ENCODE results near the gene UBE2M. TPM values are rescaled to one million over a fixed set of nuclear protein-coding genes. Genes with fewer than 3 reads are reported as not detected.
"Not testable (repeated sequence)": the region's sequence is repeated elsewhere in the genome, so short reads cannot be mapped to it uniquely, and the experiment has no call there.

Gene UBE2M
- total and polyA plus RNA-seq, 5 experiments from 2014 or later, result 10.4 to 51.2 (median 20.5) TPM

DNA sequence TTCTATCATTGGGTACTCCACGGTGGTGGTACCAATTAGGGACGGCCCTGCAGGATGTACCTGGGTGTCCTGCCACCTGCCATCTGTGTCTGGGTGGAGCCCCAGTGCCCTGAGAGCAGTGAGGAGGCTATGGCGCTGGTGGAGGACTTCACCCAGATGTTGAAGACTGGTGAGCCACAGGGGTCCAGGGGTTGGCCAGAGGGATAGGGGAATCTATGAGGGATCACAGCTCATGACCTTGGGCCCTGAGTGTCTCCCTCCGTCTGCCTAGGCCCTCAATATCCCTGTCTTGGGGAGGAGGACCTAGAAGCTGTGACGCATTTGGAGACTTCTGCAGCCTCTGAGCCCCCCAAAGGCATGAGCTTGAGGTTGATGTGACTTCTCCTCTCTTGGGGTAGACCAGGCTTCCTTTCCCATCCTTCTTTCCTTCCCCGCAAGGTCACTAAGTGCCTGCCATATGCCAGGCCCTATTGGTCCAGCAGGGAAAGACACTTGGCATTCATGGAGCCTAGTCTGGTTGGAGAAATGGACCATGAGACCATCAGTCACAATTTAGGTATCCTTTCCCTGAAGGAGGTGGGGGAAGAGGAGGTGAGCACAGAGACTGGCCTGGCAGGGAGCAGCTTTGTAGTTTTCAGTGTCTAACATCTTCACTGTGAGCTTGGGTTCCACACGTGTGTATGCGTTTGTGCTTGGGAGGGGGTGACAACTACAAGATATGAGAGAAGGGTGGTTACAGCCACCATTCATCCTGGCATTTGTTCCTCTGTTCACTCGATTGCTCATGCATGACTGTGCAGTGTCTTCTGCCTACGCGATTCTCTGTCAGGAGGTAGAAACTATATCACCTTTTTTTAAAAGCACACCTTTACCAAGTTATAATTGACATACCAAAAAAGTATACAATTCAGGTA, 19.9 kb upstream of the UBE2M start:
- ATAC-seq, result no peak
- H3K27me3 Mint-ChIP-seq, result peaks cover 0 to 2% (median 0%) of the 10 kb centered on the region in 5 donors
- peak overlapping the region in 2 of 10 donors; percentile 11 to 48 for H3K4me3 Mint-ChIP-seq
- POLR2A ChIA-PET, result interaction anchor here (1.3 to 5.6 kb wide), 3 partner anchors 23 to 59 kb away, joined by 3 to 73 read pairs (median 7); partner anchors contain the start of genes CHMP2A, TRIM28 and ZBTB45
- H3K4me1 Mint-ChIP-seq, result peaks cover 24 to 54% (median 42%) of the 10 kb centered on the region in 4 donors
- peak overlapping the region in 7 of 10 donors; percentile 6 to 100 (median 69) for H3K27ac Mint-ChIP-seq
- peak in 2 of 10 donors; percentile 15 to 42 for DNase-seq
- H3K36me3 Mint-ChIP-seq, result peaks cover 5 to 14% (median 6%) of the 10 kb centered on the region in 3 donors
- H3K9me3 Mint-ChIP-seq, result no peaks in the 10 kb centered on the region

DNA sequence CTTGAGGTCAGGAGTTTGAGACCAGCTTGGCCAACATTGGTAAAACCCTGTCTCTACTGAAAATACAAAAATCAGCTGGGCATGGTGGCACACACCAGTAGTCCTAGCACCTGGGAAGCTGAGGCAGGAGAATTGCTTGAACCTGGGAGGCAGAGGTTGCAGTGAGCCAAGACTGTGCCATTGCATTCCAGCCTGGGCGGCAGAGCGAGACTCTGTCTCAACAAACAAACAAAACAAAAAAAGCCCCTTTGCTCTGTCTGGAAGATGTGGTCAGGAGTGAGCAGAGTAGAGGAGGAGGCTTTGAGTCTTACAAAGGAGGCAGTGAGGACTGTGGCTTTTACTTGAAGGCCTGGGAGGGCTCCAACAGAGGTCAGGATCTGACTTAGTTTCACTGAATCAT, 19.2 kb upstream of the UBE2M start:
- Mint-ChIP-seq H3K27ac (peak overlapping the region in 8 of 10 donors; percentile 32 to 100 (median 54)), H3K4me3 (peak overlapping the region in 1 of 10 donors; percentile 54), H3K4me1 (peaks cover 26 to 56% (median 44%) of the 10 kb centered on the region in 4 donors)
- not testable (repeated sequence) for H3K36me3 Mint-ChIP-seq, H3K9me3 Mint-ChIP-seq, ATAC-seq, H3K27me3 Mint-ChIP-seq
- POLR2A ChIA-PET, result interaction anchor here (2.0 to 5.6 kb wide), 2 partner anchors 34 to 58 kb away, joined by 7 to 73 read pairs; partner anchors contain the start of genes TRIM28 and ZBTB45
- DNase-seq, result peak in 1 of 10 donors; percentile 14

GRCh38 chr19:58575183-58576041, 17.0 kb upstream of the UBE2M start:
- peak; percentile 24 to 30 for ATAC-seq
- H3K4me1 Mint-ChIP-seq, result peaks cover 26 to 59% (median 47%) of the 10 kb centered on the region in 4 donors
- H3K27me3 Mint-ChIP-seq, result peaks cover 0 to 5% (median 0%) of the 10 kb centered on the region in 5 donors
- DNase-seq, result peak; percentile 62 to 86 (median 73)
- H3K36me3 Mint-ChIP-seq, result no peaks in the 10 kb centered on the region
- peak overlapping the region; percentile 82 to 100 (median 89) for H3K4me3 Mint-ChIP-seq
- POLR2A ChIA-PET, result interaction anchor here (0.6 to 5.6 kb wide), 12 partner anchors 13 to 296 kb away, joined by 3 to 73 read pairs (median 5); partner anchors contain the start of genes CHMP2A, TRIM28, ZBTB45 and ZSCAN22
- H3K9me3 Mint-ChIP-seq, result no peaks in the 10 kb centered on the region
- peak overlapping the region; percentile 53 to 100 (median 96) for H3K27ac Mint-ChIP-seq

GRCh38 chr19:58573658-58574164, 15.3 kb upstream of the UBE2M start:
- Mint-ChIP-seq H3K36me3 (no peaks in the 10 kb centered on the region), H3K4me1 (peaks cover 28 to 55% (median 50%) of the 10 kb centered on the region in 4 donors), H3K27ac (peak overlapping the region; percentile 99 to 100 (median 100)), H3K27me3 (peaks cover 0 to 5% (median 0%) of the 10 kb centered on the region in 5 donors), H3K9me3 (no peaks in the 10 kb centered on the region), H3K4me3 (peak overlapping the region; percentile 88 to 100 (median 98))
- ATAC-seq, result no peak
- DNase-seq, result no peak
- POLR2A ChIA-PET, result interaction anchor here (0.6 to 5.6 kb wide), 6 partner anchors 10 to 107 kb away, joined by 3 to 73 read pairs (median 8); partner anchors contain the start of genes CHMP2A, TRIM28, ZBTB45 and ZNF324

GRCh38 chr19:58572818-58573657, 14.6 kb upstream of the UBE2M start, which contains the start of gene MZF1:
Gene MZF1, minus strand, starts transcription at chr19:58573335. Its CDS starts 1,946 bp downstream, at chr19:58571389.
- peaks cover 0 to 5% (median 0%) of the 10 kb centered on the region in 5 donors for H3K27me3 Mint-ChIP-seq
- no peaks in the 10 kb centered on the region for H3K36me3 Mint-ChIP-seq
- peak; percentile 96 to 100 (median 100) for DNase-seq
- H3K27ac Mint-ChIP-seq, result peak within 1 kb of the TSS; percentile 99 to 100 (median 100)
- peak within 1 kb of the TSS; percentile 88 to 100 (median 98) for H3K4me3 Mint-ChIP-seq
- peak; percentile 70 to 76 for ATAC-seq
- H3K4me1 Mint-ChIP-seq, result peaks cover 29 to 55% (median 45%) of the 10 kb centered on the region in 4 donors
- H3K9me3 Mint-ChIP-seq, result no peaks in the 10 kb centered on the region
- POLR2A ChIA-PET, result interaction anchor here (0.9 to 4.7 kb wide), 10 partner anchors 11 to 571 kb away, joined by 3 to 68 read pairs (median 7); partner anchors contain the start of genes CHMP2A, TRIM28, UBE2M and ZBTB45

DNA sequence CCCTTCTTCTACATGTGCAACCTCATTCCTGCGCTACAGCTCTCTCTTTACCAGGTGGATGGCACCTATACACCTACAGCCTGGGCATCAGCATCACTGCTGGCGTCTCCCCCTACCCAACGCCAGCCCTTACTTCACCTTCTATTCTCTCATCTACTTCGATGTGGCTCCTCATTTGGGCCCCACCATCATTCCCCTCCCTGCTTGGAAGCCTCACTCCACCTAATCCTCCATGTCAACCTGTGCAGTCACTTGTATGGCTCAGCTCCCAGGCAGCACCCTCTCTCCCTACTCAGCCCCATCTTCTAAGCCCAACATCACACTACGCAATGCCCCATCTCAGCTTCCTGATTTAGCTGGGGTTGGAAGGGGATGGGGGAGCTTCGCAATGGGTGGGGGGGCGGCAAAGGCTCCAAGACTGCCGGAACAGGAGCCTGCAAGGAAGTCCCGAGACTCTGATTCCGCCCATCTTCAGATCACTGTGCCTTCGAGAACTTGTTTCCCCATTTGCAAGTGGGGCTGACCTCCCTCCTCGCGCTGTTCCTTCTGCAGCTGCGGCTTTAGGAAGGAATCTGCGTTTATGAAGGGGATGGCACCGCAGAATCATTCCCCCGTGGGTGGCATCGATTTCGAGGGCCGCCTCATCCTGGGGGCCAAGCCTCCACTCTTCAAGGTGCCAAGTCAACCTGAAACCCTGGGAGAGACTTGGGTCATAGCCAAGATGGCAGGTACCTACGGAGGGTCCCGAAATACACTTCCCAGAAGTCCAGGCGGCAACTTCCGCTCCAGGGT, 13.8 kb upstream of the UBE2M start:
- Mint-ChIP-seq H3K4me3 (peak overlapping the region; percentile 88 to 100 (median 98)), H3K4me1 (peaks cover 25 to 48% (median 39%) of the 10 kb centered on the region in 4 donors), H3K36me3 (no peaks in the 10 kb centered on the region), H3K27me3 (peaks cover 0 to 5% (median 0%) of the 10 kb centered on the region in 5 donors), H3K27ac (peak overlapping the region; percentile 99 to 100 (median 100)), H3K9me3 (no peaks in the 10 kb centered on the region)
- ATAC-seq (no peak), DNase-seq (peak in 2 of 10 donors; percentile 16 to 63)
- POLR2A ChIA-PET, result interaction anchor here (0.9 to 4.7 kb wide), 10 partner anchors 11 to 570 kb away, joined by 3 to 68 read pairs (median 7); partner anchors contain the start of genes CHMP2A, TRIM28, UBE2M and ZBTB45

- peak in 2 of 10 donors; percentile 15 to 59 for DNase-seq
- peak overlapping the region in 8 of 10 donors; percentile 99 to 100 (median 100) for H3K27ac Mint-ChIP-seq
- POLR2A ChIA-PET, result interaction anchor here (1.6 to 4.7 kb wide), 7 partner anchors 10 to 209 kb away, joined by 6 to 68 read pairs (median 14); partner anchors contain the start of genes CHMP2A, TRIM28, UBE2M and ZBTB45
- peak overlapping the region; percentile 88 to 100 (median 98) for H3K4me3 Mint-ChIP-seq
- H3K9me3 Mint-ChIP-seq, result no peaks in the 10 kb centered on the region
- no peak for ATAC-seq
- no peaks in the 10 kb centered on the region for H3K36me3 Mint-ChIP-seq
- H3K27me3 Mint-ChIP-seq, result peaks cover 0 to 5% (median 0%) of the 10 kb centered on the region in 5 donors
- H3K4me1 Mint-ChIP-seq, result peaks cover 25 to 48% (median 38%) of the 10 kb centered on the region in 4 donors
Observed at GRCh38 chr19:58571575-58571947, 13.2 kb upstream of the UBE2M start.

DNA sequence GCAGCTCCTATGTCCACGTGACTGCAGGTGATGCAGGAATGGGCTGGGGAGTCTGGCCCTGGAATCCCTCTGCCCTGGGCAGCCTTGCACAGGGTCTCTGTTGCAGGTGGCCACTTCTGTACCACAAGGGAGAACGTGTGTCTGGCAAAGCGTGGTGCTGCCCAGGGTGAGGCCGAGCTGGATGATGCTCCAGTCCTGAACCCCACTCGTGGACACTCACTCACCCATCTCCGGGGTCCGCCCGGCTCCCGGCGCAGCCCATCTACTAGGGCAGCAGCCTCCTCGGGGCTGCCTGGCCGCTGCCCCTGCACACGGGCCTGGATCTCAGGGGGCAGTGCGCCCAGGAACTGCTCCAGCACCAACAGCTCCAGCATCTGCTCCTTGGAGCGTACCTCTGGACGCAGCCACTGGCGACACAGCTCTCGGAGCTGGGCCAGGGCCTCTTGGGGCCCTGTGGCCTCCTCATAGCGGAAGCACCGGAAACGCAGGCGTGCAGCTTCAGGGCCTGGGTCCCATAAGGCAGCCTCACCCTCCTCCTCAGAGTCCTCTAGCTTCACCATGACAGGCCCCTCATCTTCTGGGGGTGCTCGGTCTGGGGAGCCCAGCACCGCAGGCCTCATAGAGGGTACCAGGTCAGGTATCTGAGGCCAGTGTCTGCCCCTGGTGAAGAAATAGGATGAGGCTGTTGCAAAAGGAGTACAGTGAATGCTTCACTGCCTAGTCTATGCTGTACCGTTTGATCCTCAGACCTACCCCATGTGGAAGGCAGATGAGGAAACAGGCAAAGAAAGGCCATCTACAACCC, 12.6 kb upstream of the UBE2M start:
- Mint-ChIP-seq H3K4me3 (peak overlapping the region in 1 of 10 donors; percentile 4), H3K4me1 (peaks cover 25 to 42% (median 36%) of the 10 kb centered on the region in 4 donors), H3K36me3 (peaks cover 0 to 4% (median 0%) of the 10 kb centered on the region in 3 donors), H3K27me3 (peaks cover 0 to 5% (median 0%) of the 10 kb centered on the region in 5 donors), H3K27ac (peak overlapping the region in 4 of 10 donors; percentile 34 to 100 (median 100)), H3K9me3 (no peaks in the 10 kb centered on the region)
- ATAC-seq (no peak), DNase-seq (peak in 2 of 10 donors; percentile 15 to 55)
- POLR2A ChIA-PET, result interaction anchor here (1.6 to 4.7 kb wide), 4 partner anchors 9 to 27 kb away, joined by 7 to 68 read pairs (median 16); partner anchors contain the start of genes CHMP2A, TRIM28 and UBE2M

DNA sequence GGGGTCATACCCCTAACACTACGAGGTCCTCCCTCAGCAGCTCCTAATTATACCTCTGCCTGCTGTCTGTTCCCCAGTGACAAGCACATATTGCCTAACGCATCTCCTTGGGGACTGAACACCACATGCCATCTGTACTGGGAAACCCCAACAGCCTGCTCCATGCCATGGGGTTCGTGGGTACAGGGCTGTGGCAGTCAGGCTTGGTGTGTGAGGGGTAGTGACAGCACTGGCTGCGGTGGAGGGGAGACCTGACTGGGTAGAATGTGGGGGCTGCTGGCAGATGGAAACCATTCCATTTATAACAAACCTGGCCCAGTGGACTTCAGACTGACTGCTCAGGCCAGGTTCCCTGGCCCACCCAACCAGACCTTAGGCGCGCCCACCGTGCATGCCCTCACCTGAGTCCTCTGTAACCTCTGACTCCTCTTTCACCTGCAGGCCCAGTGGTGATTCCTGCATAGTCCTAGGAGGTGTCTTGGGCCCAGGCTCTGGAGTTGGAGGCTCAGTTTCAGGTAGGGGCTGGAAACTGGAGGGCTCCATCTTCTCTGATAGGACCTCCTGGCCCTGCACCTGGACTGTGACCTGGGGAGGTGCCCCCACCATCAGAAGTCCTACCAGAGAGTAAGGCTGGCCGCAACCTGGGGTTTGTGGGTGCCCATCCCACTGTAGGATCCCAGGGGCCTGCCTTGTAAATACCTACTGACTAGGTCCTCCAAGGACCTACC, 11.7 kb upstream of the UBE2M start:
- H3K27me3 Mint-ChIP-seq, result peaks cover 0 to 5% (median 0%) of the 10 kb centered on the region in 5 donors
- peaks cover 0 to 6% (median 0%) of the 10 kb centered on the region in 3 donors for H3K36me3 Mint-ChIP-seq
- no peak for ATAC-seq
- POLR2A ChIA-PET, result interaction anchor here (0.7 to 4.7 kb wide), 3 partner anchors 8 to 291 kb away, joined by 3 to 68 read pairs (median 18); partner anchors contain the start of gene CHMP2A
- no peaks in the 10 kb centered on the region for H3K9me3 Mint-ChIP-seq
- no peak overlapping the region for H3K4me3 Mint-ChIP-seq
- peak overlapping the region in 2 of 10 donors; percentile 29 to 44 for H3K27ac Mint-ChIP-seq
- H3K4me1 Mint-ChIP-seq, result peaks cover 21 to 33% (median 30%) of the 10 kb centered on the region in 4 donors
- peak in 1 of 10 donors; percentile 50 for DNase-seq
